HUES48 (cell line): Measurements from ENCODE around the gene NLRP12.
A peak's percentile ranks its signal among the peaks of the same experiment; 100 is the strongest.

Source experiments
- H3K27ac ChIP-seq: one replicate; pipeline ENCODE4 v1.7.0; 2013; ENCODE audit warnings: low read depth, low read length, inconsistent platforms
- H3K27me3 ChIP-seq: 2 replicates; pipeline ENCODE4 v1.6.1; 2013; ENCODE audit warnings: mild to moderate bottlenecking, low read length; ENCODE audit not compliant: control insufficient read depth, insufficient read depth
- H3K36me3 ChIP-seq: 2 replicates; pipeline ENCODE4 v1.6.1; 2013; ENCODE audit warnings: low read length; ENCODE audit not compliant: control insufficient read depth, insufficient read depth
- H3K4me1 ChIP-seq: 2 replicates; pipeline ENCODE4 v1.6.1; 2013; ENCODE audit warnings: mild to moderate bottlenecking, low read length; ENCODE audit not compliant: control insufficient read depth, insufficient read depth
- H3K4me3 ChIP-seq: 2 replicates; pipeline ENCODE4 v1.5.1; 2013; ENCODE audit warnings: mild to moderate bottlenecking, low read depth, low read length
- H3K9ac ChIP-seq: 2 replicates; pipeline ENCODE4 v1.6.1; 2013; ENCODE audit warnings: mild to moderate bottlenecking, low read depth, low read length, moderate library complexity
- H3K9me3 ChIP-seq: 2 replicates; pipeline ENCODE4 v1.6.1; 2013; ENCODE audit warnings: low read length; ENCODE audit not compliant: control insufficient read depth, insufficient read depth

NLRP12 gene

DNA sequence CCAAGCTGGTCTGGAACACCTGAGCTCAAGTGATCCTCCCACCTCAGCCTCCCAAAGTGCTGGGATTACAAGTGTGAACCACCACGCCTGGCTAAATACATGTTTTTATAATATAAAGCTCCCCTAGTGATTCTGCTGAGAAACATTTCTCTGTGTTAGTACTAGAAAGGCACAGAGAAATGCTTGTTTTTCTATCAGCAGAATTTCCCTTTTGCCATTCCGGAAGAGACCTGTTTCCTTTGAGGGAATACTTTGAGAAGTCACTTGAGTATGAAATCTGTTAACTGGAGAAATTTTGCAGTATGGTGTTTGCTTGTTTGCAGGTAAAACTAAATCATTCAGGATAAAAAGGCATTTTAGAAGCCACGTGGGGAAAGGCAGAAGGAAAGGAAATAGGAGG, 4.4 kb upstream of the NLRP12 start:
- Histone ChIP-seq H3K9ac (no peak overlapping the region), H3K27ac (no peak overlapping the region), H3K36me3 (no peaks in the 10 kb centered on the region), H3K4me1 (peaks cover 14% of the 10 kb centered on the region), H3K9me3 (no peaks in the 10 kb centered on the region), H3K27me3 (no peaks in the 10 kb centered on the region), H3K4me3 (no peak overlapping the region)

DNA sequence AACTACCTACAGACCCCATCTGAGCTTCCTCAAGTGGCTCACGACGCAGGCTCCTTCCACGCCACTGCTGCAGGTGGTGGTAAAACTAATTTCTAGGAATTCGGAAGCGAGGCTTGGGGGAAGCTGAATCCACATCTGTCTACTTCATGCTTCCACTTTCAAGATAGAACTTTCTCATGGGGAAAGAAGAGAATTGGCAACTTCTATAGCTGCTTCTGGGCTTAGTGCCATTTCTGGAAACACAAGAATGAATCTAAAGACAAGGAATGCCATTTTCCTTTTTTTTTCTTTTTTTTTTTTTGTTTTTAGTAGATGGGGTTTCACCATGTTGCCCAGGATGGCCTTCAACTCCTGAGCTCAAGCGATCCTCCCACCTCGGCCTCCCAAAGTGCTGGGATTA, 2.8 kb upstream of the NLRP12 start:
- Histone ChIP-seq H3K27ac (no peak overlapping the region), H3K36me3 (no peaks in the 10 kb centered on the region), H3K9ac (0 out of 2 replicates have a peak overlapping the region, but pooled peaks have one; percentile 30), H3K4me1 (peaks cover 14% of the 10 kb centered on the region), H3K4me3 (no peak overlapping the region), H3K9me3 (no peaks in the 10 kb centered on the region), H3K27me3 (no peaks in the 10 kb centered on the region)

DNA sequence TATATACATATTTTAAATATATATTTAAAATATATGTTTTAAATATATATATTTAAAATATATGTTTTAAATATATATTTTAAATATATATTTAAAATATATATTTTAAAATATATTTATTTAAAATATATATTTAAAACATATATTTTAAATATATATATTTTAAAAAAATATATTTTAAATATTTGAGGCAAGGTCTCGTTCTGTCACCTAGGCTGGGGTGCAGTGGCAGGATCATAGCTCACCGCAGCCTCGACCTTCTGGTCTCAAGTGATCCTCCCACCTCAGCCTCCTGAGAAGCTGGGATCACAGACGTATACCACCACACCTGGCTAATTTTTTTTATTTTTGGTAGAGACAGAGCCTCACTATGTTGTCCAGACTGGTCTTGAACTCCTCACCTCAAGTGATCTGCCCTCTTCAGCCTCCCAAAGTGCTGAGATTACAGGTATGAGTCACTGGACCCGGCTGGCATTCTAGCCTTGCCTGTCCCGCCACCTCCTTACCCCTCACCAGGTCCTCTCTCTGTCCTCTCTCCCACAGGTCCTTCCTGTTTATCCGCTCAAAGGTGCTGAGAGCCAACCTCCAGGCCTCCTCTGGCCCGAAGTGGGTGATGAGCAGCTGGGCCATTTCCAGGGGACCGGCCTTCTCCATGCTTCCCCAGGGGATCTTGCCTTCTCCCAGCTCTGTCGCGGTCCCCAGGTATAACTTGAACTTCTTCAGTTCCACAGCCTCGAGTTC, 564 bp downstream of the NLRP12 start:
- Histone ChIP-seq H3K4me3 (no peak overlapping the region), H3K9ac (no peak overlapping the region), H3K27ac (no peak overlapping the region), H3K27me3 (no peaks in the 10 kb centered on the region), H3K9me3 (no peaks in the 10 kb centered on the region), H3K4me1 (peaks cover 4% of the 10 kb centered on the region; the same call in 1 of the 2 replicates), H3K36me3 (no peaks in the 10 kb centered on the region)

DNA sequence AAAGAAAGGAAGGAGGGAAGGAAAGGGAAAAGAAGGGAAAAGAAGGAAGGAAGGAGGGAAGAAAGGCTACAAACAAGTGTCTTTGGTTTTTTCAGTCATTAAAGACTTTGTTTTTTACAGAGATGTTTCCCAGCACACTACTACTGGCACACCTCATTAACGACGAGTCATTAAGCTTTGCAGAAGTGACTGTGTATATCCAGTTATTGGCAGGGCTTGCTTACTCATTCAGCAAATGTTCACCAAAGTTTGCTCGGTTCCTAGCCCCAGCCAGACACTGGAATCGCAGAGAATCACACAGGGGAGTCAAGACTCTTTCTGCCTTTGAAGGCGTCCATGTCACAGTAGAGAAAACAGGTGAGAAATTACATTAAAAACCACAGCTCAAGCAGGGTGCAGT, 4.3 kb downstream of the NLRP12 start:
- H3K9me3 ChIP-seq, result no peaks in the 10 kb centered on the region
- no peaks in the 10 kb centered on the region for H3K27me3 ChIP-seq
- H3K4me1 ChIP-seq, result peaks cover 3% of the 10 kb centered on the region; the same call in 1 of the 2 replicates
- no peak overlapping the region for H3K27ac ChIP-seq
- no peak overlapping the region for H3K9ac ChIP-seq
- H3K36me3 ChIP-seq, result no peaks in the 10 kb centered on the region
- no peak overlapping the region for H3K4me3 ChIP-seq

DNA sequence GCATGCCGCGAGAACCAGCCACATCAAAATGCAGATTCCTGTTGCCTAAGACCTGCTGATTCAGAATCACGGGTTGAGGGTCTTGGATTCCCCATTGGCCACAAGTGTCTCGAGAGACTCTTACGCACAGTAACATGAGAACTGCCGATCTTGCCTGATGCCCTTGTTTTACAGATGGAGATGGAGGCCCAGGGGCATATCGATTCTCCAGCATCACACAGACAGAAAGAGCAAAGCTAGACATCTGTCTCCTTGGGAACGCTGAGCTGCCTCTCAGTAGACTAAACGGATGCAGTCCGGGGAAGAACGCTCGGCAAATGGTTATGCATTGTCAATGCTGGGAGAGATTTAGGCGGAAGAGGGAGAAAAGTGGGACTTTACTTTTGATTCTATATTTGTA, 5.4 kb downstream of the NLRP12 start:
- no peaks in the 10 kb centered on the region for H3K9me3 ChIP-seq
- H3K4me1 ChIP-seq, result no peaks in the 10 kb centered on the region
- H3K9ac ChIP-seq, result no peak overlapping the region
- no peak overlapping the region for H3K27ac ChIP-seq
- H3K36me3 ChIP-seq, result peaks cover 4% of the 10 kb centered on the region; the same call in 1 of the 2 replicates
- H3K4me3 ChIP-seq, result no peak overlapping the region
- no peaks in the 10 kb centered on the region for H3K27me3 ChIP-seq

DNA sequence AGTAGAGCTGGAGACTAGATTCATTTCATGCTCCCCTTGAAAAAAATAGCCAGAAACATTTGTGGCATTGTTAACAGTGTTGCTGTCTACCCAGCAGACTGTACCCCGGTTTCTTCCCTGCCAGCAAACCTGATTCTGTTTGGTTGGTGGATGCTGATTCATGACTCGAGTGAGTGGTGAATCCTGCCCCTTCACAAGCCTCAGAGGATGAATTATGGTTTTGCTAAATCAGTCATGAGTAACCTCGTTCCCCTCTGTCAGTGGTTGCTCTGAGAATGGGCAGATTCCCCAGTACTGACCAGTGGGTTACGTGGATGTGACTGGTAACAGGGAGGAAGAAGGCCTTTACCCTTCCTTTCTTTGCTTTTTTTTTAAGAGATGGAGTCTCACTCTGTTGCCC, 10.1 kb downstream of the NLRP12 start:
- Histone ChIP-seq H3K36me3 (peaks cover 17% of the 10 kb centered on the region; the same call in 1 of the 2 replicates), H3K4me1 (no peaks in the 10 kb centered on the region), H3K27ac (no peak overlapping the region), H3K9ac (no peak overlapping the region), H3K4me3 (no peak overlapping the region), H3K27me3 (no peaks in the 10 kb centered on the region), H3K9me3 (no peaks in the 10 kb centered on the region)

DNA sequence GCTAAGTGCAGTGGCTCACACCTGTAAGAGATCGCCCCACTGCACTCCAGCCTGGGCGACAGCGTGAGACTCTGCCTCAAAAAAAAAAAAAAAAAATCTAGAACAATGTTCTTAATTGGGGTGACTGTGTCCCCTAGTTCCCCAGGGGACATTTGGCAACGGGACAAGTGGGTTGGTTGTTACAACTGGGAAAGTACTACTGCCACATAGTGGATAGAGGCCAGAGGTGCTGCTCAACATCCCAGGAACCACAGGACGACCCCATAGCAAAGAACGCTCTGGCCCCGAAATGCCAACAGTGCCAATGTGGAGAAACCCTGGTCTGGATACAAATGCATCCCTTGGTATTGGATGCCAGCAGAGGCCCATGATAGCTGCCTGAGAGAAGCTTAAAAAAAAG, 11.8 kb downstream of the NLRP12 start:
- H3K9ac ChIP-seq, result no peak overlapping the region
- H3K27me3 ChIP-seq, result no peaks in the 10 kb centered on the region
- no peaks in the 10 kb centered on the region for H3K9me3 ChIP-seq
- H3K4me1 ChIP-seq, result no peaks in the 10 kb centered on the region
- no peak overlapping the region for H3K4me3 ChIP-seq
- peaks cover 18% of the 10 kb centered on the region; the same call in 1 of the 2 replicates for H3K36me3 ChIP-seq
- H3K27ac ChIP-seq, result no peak overlapping the region

DNA sequence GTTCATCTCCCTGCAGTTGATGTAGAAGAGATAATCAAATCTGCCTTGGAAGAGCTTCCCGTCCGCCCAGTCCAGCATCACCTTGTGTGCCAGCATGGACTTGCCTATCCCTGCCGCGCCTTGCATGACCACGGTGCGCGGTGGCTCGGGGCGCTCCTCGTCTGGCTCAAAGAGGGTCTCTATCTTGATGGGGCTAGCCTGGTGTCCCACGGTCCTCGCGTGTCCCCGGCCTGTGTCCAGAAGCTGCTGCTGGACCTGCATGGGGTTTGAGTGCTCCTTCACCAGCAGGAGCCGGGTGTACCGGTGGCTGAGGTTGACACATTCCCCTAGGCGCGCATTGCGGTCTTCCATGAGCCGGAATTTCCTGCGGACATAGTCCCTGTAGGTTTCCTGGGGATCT, 13.2 kb downstream of the NLRP12 start:
- no peak overlapping the region for H3K4me3 ChIP-seq
- H3K27me3 ChIP-seq, result no peaks in the 10 kb centered on the region
- no peak overlapping the region for H3K27ac ChIP-seq
- no peak overlapping the region for H3K9ac ChIP-seq
- H3K9me3 ChIP-seq, result no peaks in the 10 kb centered on the region
- H3K36me3 ChIP-seq, result peaks cover 20% of the 10 kb centered on the region; the same call in 1 of the 2 replicates
- no peaks in the 10 kb centered on the region for H3K4me1 ChIP-seq

DNA sequence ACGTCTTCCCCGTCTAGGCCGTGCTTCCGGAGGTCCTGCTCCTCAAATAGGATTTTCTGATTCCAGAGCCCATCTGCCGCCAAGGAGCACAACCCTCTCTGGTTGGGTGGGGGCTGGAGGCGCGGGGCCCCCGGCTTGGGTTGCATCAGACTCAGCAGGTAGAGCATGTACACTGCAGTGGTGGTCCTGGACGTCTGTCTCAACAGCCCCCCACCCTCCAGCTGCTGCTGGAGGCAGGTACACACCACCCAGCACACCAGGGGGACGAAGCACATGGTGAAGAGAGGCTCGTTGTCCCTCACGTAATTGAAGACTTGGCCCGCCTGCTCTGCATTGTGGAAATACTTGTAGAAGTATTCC, 13.9 kb downstream of the NLRP12 start:
- H3K27ac ChIP-seq, result no peak overlapping the region
- H3K4me1 ChIP-seq, result no peaks in the 10 kb centered on the region
- H3K9me3 ChIP-seq, result no peaks in the 10 kb centered on the region
- no peak overlapping the region for H3K4me3 ChIP-seq
- peaks cover 24% of the 10 kb centered on the region for H3K36me3 ChIP-seq
- H3K27me3 ChIP-seq, result no peaks in the 10 kb centered on the region
- no peak overlapping the region for H3K9ac ChIP-seq

DNA sequence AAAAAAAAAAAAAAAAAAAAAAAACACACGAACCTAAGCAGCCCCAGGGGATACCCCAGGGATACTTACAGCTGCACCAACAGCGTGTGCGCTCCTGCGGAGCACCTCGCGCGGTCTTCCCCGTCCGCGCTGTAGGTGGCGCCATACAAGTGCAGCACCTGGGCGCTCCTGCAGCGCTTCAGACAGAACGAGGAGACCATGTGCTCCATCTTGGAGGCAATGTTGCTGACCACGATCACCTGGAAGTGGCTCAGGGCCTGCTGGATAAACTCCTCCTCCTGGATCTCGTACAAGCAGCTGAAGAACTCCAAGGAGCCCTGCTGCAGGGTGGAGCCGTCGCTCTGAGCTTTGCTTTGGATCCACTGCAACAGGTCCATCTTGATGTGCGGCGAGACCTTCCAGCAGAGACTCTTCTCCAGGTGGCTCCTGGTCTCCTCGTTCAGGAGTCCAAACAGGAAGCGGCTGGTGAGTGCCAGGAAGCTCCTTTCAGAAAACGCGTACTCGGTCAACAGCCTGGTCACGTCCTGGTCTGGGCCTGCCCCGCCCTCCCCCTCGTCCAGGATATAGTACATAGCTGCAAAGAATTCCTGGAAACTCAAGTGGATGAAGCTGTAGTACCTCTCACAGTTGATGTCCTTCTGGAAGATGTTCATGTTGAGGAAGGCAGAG, 14.5 kb downstream of the NLRP12 start:
- H3K9me3 ChIP-seq, result no peaks in the 10 kb centered on the region
- H3K4me3 ChIP-seq, result no peak overlapping the region
- no peaks in the 10 kb centered on the region for H3K27me3 ChIP-seq
- no peak overlapping the region for H3K27ac ChIP-seq
- H3K9ac ChIP-seq, result no peak overlapping the region
- H3K4me1 ChIP-seq, result no peaks in the 10 kb centered on the region
- H3K36me3 ChIP-seq, result peaks cover 27% of the 10 kb centered on the region

DNA sequence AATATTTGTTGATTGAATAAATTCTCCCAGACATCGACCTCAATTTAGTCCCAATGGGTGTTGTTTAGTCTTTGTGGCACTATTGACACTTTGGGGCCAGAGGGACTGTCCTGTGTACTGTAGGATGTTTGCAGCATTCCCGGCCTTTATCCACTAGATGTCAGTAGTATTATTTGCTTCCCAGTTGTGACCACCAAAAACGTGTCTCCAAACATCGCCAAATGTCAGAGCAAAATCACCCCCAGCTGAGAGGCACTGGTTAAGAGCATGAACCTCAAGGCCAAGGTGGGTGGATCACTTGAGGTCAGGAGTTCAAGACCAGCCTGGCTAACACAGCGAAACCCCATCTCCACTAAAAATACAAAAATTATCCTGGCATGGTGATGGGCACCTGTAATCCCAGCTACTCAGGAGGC, 15.4 kb downstream of the NLRP12 start:
- H3K4me1 ChIP-seq, result no peaks in the 10 kb centered on the region
- no peak overlapping the region for H3K27ac ChIP-seq
- no peaks in the 10 kb centered on the region for H3K9me3 ChIP-seq
- no peak overlapping the region for H3K9ac ChIP-seq
- no peak overlapping the region for H3K4me3 ChIP-seq
- no peaks in the 10 kb centered on the region for H3K27me3 ChIP-seq
- H3K36me3 ChIP-seq, result peaks cover 28% of the 10 kb centered on the region
